ENCODE measurements around the gene VAPB.
"Not testable (repeated sequence)": the region's sequence is repeated elsewhere in the genome, so short reads cannot be mapped to it uniquely, and the experiment has no call there.

Gene VAPB

DNA sequence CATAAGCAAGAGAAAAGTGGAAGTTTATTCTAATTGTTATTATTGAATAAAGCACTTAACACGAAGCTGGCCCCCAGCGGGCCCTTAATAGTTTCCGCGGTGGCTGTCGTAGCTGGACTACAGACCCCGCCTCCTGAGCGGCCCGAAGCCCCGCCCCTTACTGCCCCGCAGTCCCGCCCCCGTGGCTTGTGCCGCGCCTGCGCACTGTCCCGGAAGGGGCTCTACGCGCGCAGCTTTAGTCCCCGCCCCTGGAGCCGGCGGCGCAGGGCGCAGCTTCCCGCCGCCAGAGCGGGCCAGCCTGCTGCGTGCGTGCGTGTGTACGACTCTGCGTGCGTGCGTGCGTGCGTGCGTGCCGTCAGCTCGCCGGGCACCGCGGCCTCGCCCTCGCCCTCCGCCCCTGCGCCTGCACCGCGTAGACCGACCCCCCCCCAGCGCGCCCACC lies at the start of gene VAPB:
Gene VAPB (plus strand): TSS at position 348 of the 442 bp plus-strand sequence. CDS start 231 bp downstream, outside the sequence.
- peak; percentile 94 for DNase-seq (ENCODE audit: low spot score)

DNA sequence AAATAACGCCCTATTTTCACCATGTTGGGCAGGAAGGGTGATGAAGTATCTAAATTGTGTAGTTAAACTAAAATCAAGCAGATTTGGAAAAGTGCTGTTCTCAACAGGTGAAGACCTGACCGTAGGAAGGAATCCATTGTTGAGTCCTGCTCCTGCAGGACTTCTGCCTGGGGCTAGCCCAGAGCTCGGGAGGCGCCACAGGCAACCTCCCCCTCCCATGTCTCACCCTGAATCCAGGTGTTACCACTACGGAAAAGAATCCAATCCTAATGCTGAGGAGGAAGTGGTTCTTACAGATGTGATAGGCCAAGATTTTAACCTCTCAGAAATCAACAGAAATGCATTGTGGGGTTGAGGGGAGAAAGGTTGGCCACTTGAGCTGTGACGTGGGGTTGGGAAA lies 49.3 kb upstream of the VAPB start:
- DNase-seq (ENCODE audit: low spot score), result no peak

DNA sequence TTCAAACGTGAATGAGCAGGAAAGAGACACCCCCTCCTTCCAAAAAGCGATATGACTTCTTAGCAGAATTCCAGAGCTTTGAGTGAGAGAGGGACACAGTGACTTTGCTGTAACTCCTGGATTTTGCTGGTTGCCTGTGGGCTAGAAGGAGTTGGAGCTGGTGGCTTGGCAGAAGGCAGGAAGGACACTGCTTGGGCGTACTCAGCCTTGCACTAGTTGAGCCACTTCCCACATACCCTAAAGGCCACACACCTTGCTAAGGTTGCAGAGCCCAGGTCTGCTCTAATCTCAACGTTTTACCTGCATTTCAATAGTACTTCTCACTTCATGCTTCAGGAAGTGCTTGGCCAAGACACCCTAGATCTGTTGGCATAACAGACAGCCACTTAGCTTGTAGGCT lies 48.9 kb upstream of the VAPB start:
- no peak for DNase-seq (ENCODE audit: low spot score)

DNA sequence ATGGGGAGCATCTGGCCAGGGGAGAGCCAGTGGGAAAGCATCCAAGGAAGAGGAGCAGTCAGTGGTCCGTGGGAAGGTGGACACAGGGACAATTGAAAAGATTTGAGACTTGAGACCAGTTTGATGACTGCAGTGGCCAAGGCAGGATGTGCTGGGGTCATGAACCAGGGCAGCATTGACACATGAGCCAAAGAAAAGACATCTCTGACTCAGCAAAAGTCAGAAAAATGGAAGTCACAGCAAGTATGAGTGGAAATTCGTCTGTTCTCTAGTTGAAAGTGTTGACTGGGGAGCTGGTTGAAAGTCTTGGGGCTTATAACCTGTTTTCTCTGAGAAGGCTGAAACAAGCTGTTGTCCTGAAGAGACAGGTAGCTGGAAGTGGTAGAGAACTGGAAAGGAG lies 48.2 kb upstream of the VAPB start:
- no peak for DNase-seq (ENCODE audit: low spot score)

DNA sequence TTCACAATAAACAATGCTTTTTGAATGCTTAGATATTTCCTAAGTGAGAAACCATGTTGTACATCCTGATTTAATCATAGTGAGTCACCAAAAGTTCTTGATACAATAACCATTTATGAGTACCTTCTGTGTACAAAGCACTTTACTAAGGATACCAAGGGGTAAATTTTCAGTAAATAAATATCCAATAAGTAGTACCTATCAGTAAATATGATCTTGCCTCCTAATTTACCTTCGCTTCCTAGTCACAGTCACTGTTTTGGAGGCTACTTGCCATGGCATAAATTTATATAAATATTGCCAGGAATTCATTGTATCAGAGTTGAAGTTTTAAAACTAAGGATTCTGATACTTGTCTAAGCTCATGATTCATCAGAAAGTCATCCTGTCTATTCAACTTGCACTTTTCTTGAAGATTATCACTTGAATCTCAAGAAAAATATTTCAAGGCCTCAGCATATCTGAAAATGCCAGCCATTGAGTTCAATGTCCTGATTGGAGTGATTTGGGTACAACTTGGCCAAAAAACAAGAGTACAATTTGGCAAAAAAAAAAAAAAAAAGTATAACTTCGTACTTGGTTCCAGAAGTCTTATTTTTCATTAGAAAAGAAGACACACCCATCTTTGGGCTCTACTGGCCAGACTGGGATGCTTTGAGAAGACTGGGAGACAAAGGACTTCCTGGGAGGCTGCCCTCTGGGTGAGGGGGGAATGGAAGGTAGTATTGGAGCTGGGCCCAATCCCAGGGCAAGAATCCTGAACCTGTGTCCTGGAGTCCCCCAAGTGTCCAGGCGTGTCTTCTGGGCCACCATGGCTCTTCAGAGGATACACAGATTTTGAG lies 46.7 kb upstream of the VAPB start:
- DNase-seq (ENCODE audit: low spot score), result no peak

GRCh38 chr20:58344741-58345140 lies 44.3 kb upstream of the VAPB start:
- no peak for DNase-seq (ENCODE audit: low spot score)

GRCh38 chr20:58349570-58349969 lies 39.5 kb upstream of the VAPB start:
- DNase-seq (ENCODE audit: low spot score), result no peak

- DNase-seq (ENCODE audit: low spot score), result no peak
Observed at GRCh38 chr20:58352468-58352867, 36.6 kb upstream of the VAPB start.

DNA sequence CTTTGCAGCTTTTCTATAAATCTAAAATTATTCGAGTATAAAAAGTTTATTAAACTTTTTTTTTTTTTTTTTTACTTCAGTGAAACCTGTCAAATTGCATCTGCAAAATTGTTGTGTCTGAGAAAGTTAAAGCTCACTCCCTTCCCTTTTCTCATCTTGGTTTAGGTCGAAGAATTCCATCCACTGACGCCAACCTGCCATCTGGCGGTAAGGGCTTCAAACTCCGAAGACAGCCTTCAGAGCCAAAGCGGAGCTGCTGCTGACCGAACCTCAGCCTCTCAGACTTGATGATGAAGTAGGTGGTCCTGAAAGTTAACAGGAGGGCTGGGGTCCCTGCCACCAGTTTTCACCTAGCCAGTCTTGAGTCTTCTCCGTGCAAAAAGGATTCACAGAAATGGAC lies 29.6 kb upstream of the VAPB start:
- no peak for DNase-seq (ENCODE audit: low spot score)

- DNase-seq (ENCODE audit: low spot score), result no peak
Observed at GRCh38 chr20:58360936-58361335, 28.1 kb upstream of the VAPB start.

DNA sequence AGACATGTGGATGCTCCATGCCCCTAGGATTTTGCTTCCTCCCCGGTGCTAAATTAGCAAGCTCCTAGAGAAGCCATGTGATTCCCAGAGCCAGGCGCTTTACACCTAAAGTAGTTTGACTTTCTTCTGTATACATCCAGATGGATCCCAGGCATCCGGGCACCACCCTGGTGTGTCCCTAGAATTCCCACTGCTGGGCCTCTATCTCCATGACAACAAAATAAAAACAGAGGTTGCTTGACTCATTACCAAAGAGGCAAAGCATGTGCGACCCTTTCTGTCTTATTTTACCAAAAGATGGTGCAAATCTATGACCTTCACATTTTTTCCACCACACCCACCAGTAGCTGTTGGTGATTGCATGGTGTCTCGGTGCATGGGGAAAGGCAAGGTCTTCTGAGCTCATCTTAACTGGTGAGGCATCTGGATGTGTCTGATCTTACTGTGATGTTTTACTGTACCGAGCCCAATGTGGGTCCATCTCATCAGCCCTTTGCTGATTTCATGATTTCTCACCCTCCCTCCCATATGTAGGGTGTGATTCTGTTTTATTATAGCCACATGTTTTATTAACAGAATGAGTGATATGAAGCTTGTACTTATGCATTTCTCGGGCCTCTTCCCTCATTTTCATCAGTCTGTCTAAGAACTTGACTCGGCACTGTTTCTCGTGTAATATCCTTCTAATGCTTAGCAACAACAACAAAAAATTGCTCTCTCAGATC lies 27.4 kb upstream of the VAPB start:
- no peak for DNase-seq (ENCODE audit: low spot score)

- DNase-seq (ENCODE audit: low spot score), result no peak
Observed at GRCh38 chr20:58362206-58362516, 26.9 kb upstream of the VAPB start.

DNA sequence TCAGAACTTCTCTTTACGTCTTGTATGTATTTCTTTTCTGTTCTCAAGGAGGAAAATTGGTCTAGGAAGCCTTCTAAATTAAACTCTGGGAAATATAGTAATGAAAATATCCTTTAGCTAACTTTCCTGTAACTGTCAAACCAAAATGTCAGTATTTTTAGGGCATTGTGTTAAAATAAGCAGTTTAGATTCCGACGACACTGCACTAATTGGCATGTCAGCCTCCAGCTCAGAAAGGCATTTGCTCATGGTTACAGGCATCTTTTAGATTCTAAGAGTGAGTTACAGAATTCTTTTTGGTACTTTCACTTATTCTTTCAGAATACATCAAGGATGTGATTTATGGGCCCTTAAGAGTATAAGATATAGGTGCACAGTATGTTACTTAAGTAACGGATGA lies 26.1 kb upstream of the VAPB start:
- DNase-seq (ENCODE audit: low spot score), result no peak

DNA sequence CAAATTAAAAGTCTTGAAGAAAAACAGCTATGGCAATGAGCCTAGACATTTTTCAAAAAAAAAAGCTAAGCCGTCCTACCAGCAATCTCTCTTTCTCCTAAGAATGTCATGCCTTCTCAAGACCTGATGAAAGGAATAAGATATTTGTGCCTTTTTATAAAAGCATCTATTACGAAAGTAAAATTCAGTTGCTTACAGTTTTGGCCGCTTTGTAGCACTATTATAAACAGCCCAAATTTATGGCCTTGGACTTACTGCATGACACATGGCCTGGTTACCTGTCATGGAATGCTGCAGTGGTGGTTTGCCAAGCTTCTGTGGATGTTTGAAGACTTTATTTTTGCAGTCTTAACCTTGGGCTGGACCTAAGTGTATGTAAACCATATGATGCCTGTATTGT lies 22.2 kb upstream of the VAPB start:
- DNase-seq (ENCODE audit: low spot score), result no peak

DNA sequence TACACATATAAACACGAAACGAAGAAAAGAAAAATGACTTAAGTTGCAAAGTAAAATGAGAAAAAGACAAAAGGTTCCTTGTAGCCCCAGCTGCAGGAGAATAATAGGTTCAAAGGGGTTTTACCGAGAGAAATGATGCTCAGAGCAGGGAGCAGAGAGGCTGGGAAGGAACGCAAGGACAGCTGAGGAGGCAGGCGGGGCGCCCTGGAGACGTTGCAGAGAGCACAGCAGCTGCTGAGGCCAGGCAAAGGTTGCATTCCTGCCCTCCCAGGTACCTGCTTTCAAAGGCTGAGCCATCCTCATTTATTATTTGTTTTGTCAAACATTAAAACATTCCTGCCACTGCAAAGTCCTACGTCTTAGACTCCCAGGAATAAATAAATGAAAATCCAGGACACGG lies 16.2 kb upstream of the VAPB start:
- DNase-seq (ENCODE audit: low spot score), result no peak

DNA sequence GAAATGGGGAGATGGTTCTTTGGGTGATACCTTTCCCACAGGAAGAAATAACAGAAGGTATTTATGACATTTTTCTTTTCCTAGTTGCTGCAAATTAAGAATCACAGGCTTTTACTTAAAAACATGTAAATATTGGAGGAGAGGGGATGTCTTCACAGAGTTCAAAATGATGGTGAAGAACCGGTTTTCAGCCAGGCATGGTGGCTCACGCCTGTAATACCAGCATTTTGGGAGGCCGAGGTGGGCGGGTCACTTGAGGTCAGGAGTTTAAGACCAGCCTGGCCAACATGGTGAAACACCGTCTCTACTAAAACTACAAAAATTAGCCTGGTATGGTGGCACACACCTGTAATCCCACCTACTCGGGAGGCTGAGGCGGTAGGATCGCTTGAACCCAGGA lies 15.7 kb upstream of the VAPB start:
- DNase-seq (ENCODE audit: low spot score), result not testable (repeated sequence)

DNA sequence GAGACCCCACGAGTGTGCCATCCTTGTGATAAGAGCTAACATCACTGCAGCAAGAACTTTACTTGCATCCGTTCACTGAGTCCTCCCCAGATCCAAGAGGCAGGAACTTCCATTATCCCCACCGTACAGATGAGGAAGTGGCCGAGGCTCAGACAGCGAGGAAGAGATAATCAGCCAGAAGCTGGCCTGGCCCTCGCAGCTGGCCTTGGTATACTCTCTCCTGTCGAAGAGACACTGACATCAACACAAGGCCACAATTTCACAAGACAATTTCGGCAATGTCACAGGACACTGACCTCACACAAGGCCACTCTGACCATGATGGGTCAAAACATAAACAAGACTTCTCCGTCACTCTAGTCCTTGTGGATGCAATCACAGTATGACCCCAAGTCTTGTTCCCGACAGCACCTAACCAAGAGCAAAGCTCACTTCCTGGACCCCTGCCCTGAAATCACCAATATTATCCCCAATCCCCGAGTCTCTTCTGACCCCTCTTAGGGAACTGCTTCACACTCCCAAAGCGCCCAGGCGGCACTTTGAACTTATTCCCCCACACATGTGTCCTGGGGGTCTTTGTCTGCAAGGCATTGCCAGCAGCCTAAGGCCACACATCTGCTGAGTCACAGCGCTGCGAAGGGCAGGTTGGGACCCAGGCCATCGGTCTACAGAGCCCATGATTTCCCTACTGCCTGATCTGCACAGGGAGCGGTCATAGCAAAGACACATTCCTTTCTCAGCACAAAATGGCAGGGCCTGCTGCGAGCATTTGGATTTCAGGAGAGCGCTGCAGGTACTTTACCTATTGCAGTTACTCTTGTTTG lies 14.8 kb upstream of the VAPB start:
- DNase-seq (ENCODE audit: low spot score), result no peak

- no peak for DNase-seq (ENCODE audit: low spot score)
Observed at GRCh38 chr20:58374906-58375758, 13.9 kb upstream of the VAPB start.

- no peak for DNase-seq (ENCODE audit: low spot score)
Observed at GRCh38 chr20:58375759-58376352, 13.2 kb upstream of the VAPB start.

- DNase-seq (ENCODE audit: low spot score), result no peak
Observed at GRCh38 chr20:58377017-58377416, 12.0 kb upstream of the VAPB start.

DNA sequence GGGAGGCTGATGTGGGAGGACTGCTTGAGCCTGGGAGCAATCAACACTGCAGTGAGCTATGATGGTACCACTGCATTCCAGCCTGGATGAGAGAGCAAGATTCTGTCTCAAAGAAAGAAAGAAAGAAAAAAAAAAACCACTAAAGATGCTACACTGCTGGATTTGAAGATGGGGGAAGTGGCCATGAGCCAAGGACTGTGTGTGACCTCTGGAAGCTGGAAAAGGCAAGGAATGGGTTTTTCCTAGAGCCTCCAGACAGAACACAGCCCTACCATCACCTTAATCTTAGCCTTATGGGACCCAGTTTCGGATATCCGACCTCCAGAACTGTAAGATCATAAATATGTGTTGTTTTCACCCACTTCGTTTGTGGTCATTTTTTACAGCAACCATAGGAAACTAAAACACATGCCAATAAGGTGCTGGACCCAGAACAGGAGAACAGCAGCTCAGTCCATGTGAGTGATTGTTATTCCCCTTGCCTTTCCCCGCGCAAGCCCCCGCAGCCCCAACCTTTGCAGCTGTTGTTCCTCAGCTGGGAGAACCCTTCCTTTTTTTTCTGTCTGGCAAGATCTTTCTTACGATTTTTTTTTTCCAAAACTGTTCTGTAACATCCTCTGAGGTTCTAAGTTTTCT lies 11.1 kb upstream of the VAPB start:
- no peak for DNase-seq (ENCODE audit: low spot score)
